Prostate gland (tissue), 2 donors: ENCODE measurements around the gene ALB. TPM values are rescaled to one million over a fixed set of nuclear protein-coding genes. Genes with fewer than 3 reads are reported as not detected.

Experiments used
- DNase-seq: peaks from one replicate; pipeline ENCODE4 v3.0.0-alpha.2; 2019; ENCODE audit warnings: low spot score
- H3K27ac ChIP-seq, 2 donors: fragments of 200-600 bp; sonication (generic); 2 replicates each; pipeline ENCODE4 v1.5.1; 2017 to 2019
- H3K27me3 ChIP-seq: fragments of 200-600 bp; sonication (generic); replicated peaks from 2 replicates; pipeline ENCODE4 v1.5.1; 2019; ENCODE audit not compliant: insufficient read depth
- H3K36me3 ChIP-seq, 2 donors: fragments of 200-600 bp; sonication (generic); 1 replicate in 1 of 2; 2 replicates in 1 of 2; pipeline versions ENCODE4 v1.5.1 to v1.8.1; 2017 to 2019
- H3K4me1 ChIP-seq: fragments of 200-600 bp; sonication (generic); replicated peaks from 2 replicates; pipeline ENCODE4 v1.5.1; 2019
- H3K4me3 ChIP-seq, 2 donors: fragments of 200-600 bp; sonication (generic); 2 replicates each; pipeline ENCODE4 v1.5.1; 2017 to 2019
- H3K9me3 ChIP-seq: fragments of 200-600 bp; sonication (generic); 2 replicates; pipeline ENCODE4 v1.5.1; 2017
- CTCF ChIP-seq, 4 experiments: fragments of 200-600 bp in 2 of 4; fragments of 450-650 bp in 2 of 4; sonication (generic) in 2 of 4; IDR thresholded peaks; 1 replicate in 3 of 4; 2 replicates in 1 of 4; pipeline ENCODE4 v1.5.1; 2016 to 2019; ENCODE audit warnings: antibody characterized with exemption in 4 of 4, mild to moderate bottlenecking in 2 of 4, moderate library complexity in 2 of 4
- POLR2A ChIP-seq: fragments of 450-650 bp; IDR thresholded peaks from one replicate; pipeline ENCODE4 v1.6.1; 2016; ENCODE audit warnings: antibody characterized with exemption, mild to moderate bottlenecking
- POLR2AphosphoS5 ChIP-seq: sonication (generic); formaldehyde crosslinking; IDR thresholded peaks from one replicate; pipeline ENCODE4 v1.6.1; 2017; ENCODE audit warnings: antibody characterized with exemption
- WGBS: methylation state at CpG from one replicate; pipeline ENCODE4 v1.1.5; 2018; 5-methylcytosine and 5-hydroxymethylcytosine counted together
- intact Hi-C: fragments of 100-400 bp; cut with DNase I; formaldehyde crosslinking; loops from one replicate; pipeline ENCODE4 v1.14.2; 2022
- total RNA-seq, 2 donors: library from RNA; depleted of rRNA; stranded (reverse); fragments of >200 nt; gene quantifications; one replicate each; pipeline ENCODE4 v1.1.0, GENCODE V29; 2016

ALB gene
- total RNA-seq, 2 donors from 2014 or later, result 0.41 to 9.0 TPM

GRCh38 chr4:73406548-73406875, 2.4 kb downstream of the ALB start:
- WGBS, result 100% methylated on average over 1 of the region's 1 CpG
- no peak overlapping the region for H3K4me3 ChIP-seq

GRCh38 chr4:73407227-73407673, 3.2 kb downstream of the ALB start:
- no peak for TF ChIP-seq POLR2AphosphoS5
- TF ChIP-seq POLR2A, result no peak
- TF ChIP-seq CTCF (IDR thresholded peaks at IDR 0.05), result no peak
- WGBS, result 95% methylated on average over 2 of the region's 2 CpGs
- intact Hi-C loops, result no loop called here
- Histone ChIP-seq H3K4me1 (no peaks in the 10 kb centered on the region), H3K36me3 (no peaks in the 10 kb centered on the region), H3K27me3 (no peaks in the 10 kb centered on the region), H3K9me3 (no peaks in the 10 kb centered on the region), H3K27ac (no peak overlapping the region), H3K4me3 (no peak overlapping the region)
- DNase-seq, result no peak

More at GRCh38 chr4:73406548-73406875, 2.4 kb downstream of the ALB start:
- intact Hi-C loops, result no loop called here
- Histone ChIP-seq H3K36me3 (no peaks in the 10 kb centered on the region), H3K9me3 (no peaks in the 10 kb centered on the region), H3K4me1 (no peaks in the 10 kb centered on the region), H3K27me3 (no peaks in the 10 kb centered on the region), H3K27ac (no peak overlapping the region)
- no peak for TF ChIP-seq CTCF (IDR thresholded peaks at IDR 0.05)
- TF ChIP-seq POLR2AphosphoS5, result no peak
- TF ChIP-seq POLR2A, result no peak
- DNase-seq, result no peak

GRCh38 chr4:73408181-73408867, 4.2 kb downstream of the ALB start:
- Histone ChIP-seq H3K36me3 (no peaks in the 10 kb centered on the region), H3K9me3 (no peaks in the 10 kb centered on the region), H3K4me1 (no peaks in the 10 kb centered on the region), H3K4me3 (no peak overlapping the region), H3K27ac (no peak overlapping the region), H3K27me3 (no peaks in the 10 kb centered on the region)
- TF ChIP-seq POLR2AphosphoS5 (no peak), POLR2A (no peak), CTCF (IDR thresholded peaks at IDR 0.05) (no peak)
- 66% methylated on average over 4 of the region's 4 CpGs for WGBS
- no peak for DNase-seq
- intact Hi-C loops, result no loop called here

- intact Hi-C loops, result no loop called here
- H3K4me3 ChIP-seq, result no peak overlapping the region
- no peaks in the 10 kb centered on the region for H3K9me3 ChIP-seq
- H3K36me3 ChIP-seq, result no peaks in the 10 kb centered on the region
- DNase-seq, result no peak
- no peak overlapping the region for H3K27ac ChIP-seq
- H3K27me3 ChIP-seq, result no peaks in the 10 kb centered on the region
- TF ChIP-seq CTCF (IDR thresholded peaks at IDR 0.05) (no peak), POLR2A (no peak), POLR2AphosphoS5 (no peak)
- WGBS, result 65% methylated on average over 6 of the region's 6 CpGs
- H3K4me1 ChIP-seq, result no peaks in the 10 kb centered on the region
Observed at GRCh38 chr4:73409012-73409862, 5.2 kb downstream of the ALB start.
